Mononuclear cell (primary cell): ENCODE data around the gene KCNT1. TPM values are rescaled to one million over a fixed set of nuclear protein-coding genes. Genes with fewer than 3 reads are reported as not detected.
"Not testable (repeated sequence)": the region's sequence is repeated elsewhere in the genome, so short reads cannot be mapped to it uniquely, and the experiment has no call there.

Source experiments
- H3K27me3 ChIP-seq: 2 replicates; pipeline ENCODE4 v1.6.0; 2011; ENCODE audit warnings: low read length, control low read depth; ENCODE audit not compliant: insufficient read depth
- H3K4me1 ChIP-seq: 2 replicates; pipeline ENCODE4 v1.5.1; 2011; ENCODE audit warnings: mild to moderate bottlenecking, low read length, control low read depth; ENCODE audit not compliant: insufficient read depth
- H3K4me3 ChIP-seq: 2 replicates; pipeline ENCODE4 v1.5.1; 2011; ENCODE audit warnings: mild to moderate bottlenecking, low read length, moderate library complexity
- H3K9me3 ChIP-seq: 2 replicates; pipeline ENCODE4 v1.5.1; 2011; ENCODE audit warnings: low read depth, mild to moderate bottlenecking, control low read depth, low read length
- total RNA-seq: library from RNA; depleted of rRNA; stranded (reverse); fragments of >200 nt; gene quantifications from one replicate; pipeline ENCODE4 v1.2.3, GENCODE V29; 2012

The KCNT1 gene
- total RNA-seq, 1 donor, result 0.10 TPM

DNA sequence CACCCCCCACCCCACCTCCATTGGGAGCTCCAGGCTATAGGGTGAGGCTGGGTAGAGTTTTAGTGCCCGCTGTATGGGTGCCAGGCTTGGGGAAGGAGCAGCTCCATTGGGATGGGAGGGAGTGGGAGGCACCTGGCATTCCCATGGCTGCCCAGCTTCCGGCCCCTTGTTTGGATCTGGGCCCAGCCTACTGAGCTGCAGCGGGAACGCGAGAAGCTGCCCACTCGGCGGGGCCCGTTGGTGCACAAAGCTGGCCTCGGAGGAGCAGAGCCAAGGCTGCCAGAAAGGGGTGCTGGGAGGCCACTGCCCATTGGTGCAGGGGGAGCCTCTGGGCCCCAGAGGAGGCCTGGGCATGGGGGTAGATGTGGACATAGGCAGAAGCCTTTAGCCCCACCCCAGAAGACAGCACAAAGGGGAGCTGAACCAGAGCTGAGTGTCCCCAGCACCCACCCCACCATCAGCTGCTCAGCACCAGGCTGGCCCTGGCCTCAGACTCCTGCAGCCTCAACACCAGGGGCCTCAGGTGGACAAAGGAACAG is 34.5 kb upstream of the KCNT1 start:
- Histone ChIP-seq H3K27me3 (no peaks in the 10 kb centered on the region), H3K4me1 (no peaks in the 10 kb centered on the region), H3K9me3 (no peaks in the 10 kb centered on the region)

DNA sequence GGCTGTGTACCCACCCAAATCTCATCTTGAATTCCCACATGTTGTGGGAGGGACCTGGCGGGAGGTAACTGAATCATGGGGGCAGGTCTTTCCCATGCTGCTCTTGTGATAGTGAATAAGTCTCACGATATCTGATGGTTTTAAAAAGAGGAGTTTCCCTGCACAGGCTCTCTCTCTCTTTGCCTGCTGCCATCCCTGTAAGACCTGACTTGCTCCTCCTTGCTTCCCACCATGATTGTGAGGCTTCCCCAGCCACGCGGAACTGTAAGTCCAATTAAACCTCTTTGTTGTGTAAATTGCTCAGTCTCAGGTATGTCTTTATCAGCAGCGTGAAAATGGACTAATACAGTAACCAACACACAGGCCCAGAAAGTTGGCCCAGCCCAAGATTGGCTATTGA is 33.0 kb upstream of the KCNT1 start:
- not testable (repeated sequence) for H3K27me3 ChIP-seq, H3K4me1 ChIP-seq, H3K4me3 ChIP-seq, H3K9me3 ChIP-seq

More for the DNA sequence above, 34.5 kb upstream of the KCNT1 start:
- H3K4me3 ChIP-seq, result no peak overlapping the region

GRCh38 chr9:135669616-135670285 is 32.2 kb upstream of the KCNT1 start:
- H3K9me3 ChIP-seq, result no peaks in the 10 kb centered on the region

GRCh38 chr9:135670721-135671590 is 31.0 kb upstream of the KCNT1 start:
- no peaks in the 10 kb centered on the region for H3K4me1 ChIP-seq
- no peaks in the 10 kb centered on the region for H3K27me3 ChIP-seq
- no peak overlapping the region for H3K4me3 ChIP-seq
- H3K9me3 ChIP-seq, result no peaks in the 10 kb centered on the region

More at GRCh38 chr9:135669616-135670285, 32.2 kb upstream of the KCNT1 start:
- no peaks in the 10 kb centered on the region for H3K27me3 ChIP-seq
- no peaks in the 10 kb centered on the region for H3K4me1 ChIP-seq
- no peak overlapping the region for H3K4me3 ChIP-seq

GRCh38 chr9:135671591-135672041 is 30.4 kb upstream of the KCNT1 start:
- no peaks in the 10 kb centered on the region for H3K27me3 ChIP-seq
- H3K4me3 ChIP-seq, result no peak overlapping the region
- H3K4me1 ChIP-seq, result no peaks in the 10 kb centered on the region
- no peaks in the 10 kb centered on the region for H3K9me3 ChIP-seq

- H3K4me1 ChIP-seq, H3K4me3 ChIP-seq, H3K27me3 ChIP-seq, H3K9me3 ChIP-seq: not testable (repeated sequence)
These were observed 29.2 kb upstream of the KCNT1 start for GRCh38 chr9:135672786-135673185.

DNA sequence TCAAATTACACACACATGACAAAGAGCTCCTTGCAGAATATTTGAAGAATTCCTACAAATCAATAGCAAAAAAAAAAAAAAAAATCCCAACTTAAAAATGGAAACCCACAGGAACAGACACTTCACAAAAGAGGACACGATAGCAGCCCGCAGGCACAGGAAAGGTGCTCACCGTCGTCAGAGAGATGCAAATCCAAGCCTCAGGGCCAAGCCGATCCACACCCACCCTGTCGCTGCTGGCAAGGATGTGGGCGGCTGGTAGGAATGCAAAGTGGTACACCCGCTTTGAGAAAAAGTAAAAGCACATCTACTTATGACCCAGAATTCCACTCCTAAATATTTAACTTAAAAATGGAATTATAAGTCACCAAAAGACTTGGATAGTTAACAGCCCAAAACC is 28.0 kb upstream of the KCNT1 start:
- Histone ChIP-seq H3K9me3 (no peaks in the 10 kb centered on the region), H3K27me3 (no peaks in the 10 kb centered on the region), H3K4me3 (no peak overlapping the region), H3K4me1 (no peaks in the 10 kb centered on the region)

DNA sequence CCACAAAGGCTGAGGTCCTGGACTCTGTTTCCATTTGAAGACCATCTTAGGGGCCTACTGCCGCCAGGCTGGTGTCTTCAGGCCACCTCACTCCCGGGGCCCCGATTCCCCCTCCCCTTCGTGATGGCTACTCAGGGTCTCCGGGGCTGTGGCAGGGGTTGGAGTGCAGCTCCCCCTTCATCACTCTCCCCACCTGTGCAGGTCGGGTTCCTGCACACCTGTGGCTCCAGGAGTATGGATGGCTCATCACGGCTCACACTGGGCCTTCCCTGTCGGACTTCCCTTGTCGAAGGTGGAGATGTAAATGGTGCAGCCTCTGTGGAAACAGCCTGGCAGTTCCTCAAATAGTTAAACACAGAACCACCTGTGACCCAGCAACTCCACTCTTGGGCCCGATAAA is 27.0 kb upstream of the KCNT1 start:
- Histone ChIP-seq H3K9me3 (no peaks in the 10 kb centered on the region), H3K4me3 (no peak overlapping the region), H3K27me3 (no peaks in the 10 kb centered on the region), H3K4me1 (no peaks in the 10 kb centered on the region)

- H3K9me3 ChIP-seq, result no peaks in the 10 kb centered on the region
- no peaks in the 10 kb centered on the region for H3K27me3 ChIP-seq
- no peak overlapping the region for H3K4me3 ChIP-seq
- H3K4me1 ChIP-seq, result no peaks in the 10 kb centered on the region
These were observed 25.1 kb upstream of the KCNT1 start for GRCh38 chr9:135676891-135677290.

GRCh38 chr9:135677641-135678168 is 24.3 kb upstream of the KCNT1 start:
- H3K9me3 ChIP-seq, result no peaks in the 10 kb centered on the region
- no peaks in the 10 kb centered on the region for H3K27me3 ChIP-seq
- H3K4me3 ChIP-seq, result no peak overlapping the region
- no peaks in the 10 kb centered on the region for H3K4me1 ChIP-seq

DNA sequence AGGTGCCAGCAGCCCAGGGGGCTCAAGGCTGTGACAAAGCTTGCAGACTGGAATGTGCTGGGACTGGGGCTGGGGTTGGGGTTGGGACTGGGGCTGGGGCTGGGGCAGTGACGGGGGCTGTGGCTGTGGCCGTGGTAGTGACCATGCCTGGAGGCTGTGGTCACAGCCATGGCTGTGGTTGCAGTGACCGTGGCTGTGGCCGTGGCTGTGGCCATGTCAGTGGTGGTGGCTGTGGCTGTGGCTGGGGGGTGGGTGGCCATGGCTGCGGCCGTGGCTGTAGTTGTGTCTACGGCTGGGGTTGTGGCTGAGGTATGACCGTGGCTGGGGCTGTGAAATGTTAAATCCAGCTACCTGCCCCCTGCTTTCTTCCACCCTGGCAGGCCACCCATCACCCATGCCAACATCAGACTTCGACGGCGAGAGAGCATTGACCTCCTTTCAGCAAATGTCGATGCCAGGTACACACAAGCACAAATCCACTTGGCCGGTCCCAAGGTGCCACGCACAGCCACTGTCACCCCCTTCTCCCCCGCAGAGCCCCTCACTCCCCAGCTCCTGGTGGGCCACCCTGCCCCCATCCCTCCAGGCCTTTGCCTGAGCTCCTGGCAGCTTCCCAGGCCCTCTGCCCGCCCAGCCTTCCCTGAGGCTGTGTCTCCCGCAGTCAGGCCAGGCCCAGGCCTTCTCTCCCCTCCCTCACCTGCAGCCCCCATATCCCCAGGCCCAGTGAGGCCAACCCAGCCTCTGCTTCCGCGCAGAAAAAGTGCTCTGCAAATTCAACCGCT is 23.6 kb upstream of the KCNT1 start:
- Histone ChIP-seq H3K27me3 (no peaks in the 10 kb centered on the region), H3K9me3 (no peaks in the 10 kb centered on the region), H3K4me3 (no peak overlapping the region), H3K4me1 (no peaks in the 10 kb centered on the region)

DNA sequence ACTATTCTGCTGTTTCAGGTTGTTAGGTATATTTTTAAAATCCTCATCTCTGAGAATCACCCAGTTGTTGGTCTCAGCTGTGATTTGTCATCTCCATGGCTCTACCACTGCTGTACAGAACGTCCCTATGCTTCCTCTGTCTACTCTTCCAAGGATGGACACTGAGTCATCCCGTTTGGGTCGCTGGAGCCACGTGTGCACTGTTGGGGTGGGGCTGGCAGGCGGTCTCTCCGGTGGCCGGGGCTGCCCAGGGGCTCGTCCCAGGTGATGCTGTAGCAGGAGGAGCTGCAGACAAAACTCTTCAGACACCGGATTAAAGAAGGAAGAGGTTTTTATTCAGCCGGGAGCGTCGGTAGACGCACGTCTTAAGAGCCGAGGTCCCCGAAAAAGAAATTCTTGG is 21.9 kb upstream of the KCNT1 start:
- Histone ChIP-seq H3K27me3 (no peaks in the 10 kb centered on the region), H3K4me3 (no peak overlapping the region)

DNA sequence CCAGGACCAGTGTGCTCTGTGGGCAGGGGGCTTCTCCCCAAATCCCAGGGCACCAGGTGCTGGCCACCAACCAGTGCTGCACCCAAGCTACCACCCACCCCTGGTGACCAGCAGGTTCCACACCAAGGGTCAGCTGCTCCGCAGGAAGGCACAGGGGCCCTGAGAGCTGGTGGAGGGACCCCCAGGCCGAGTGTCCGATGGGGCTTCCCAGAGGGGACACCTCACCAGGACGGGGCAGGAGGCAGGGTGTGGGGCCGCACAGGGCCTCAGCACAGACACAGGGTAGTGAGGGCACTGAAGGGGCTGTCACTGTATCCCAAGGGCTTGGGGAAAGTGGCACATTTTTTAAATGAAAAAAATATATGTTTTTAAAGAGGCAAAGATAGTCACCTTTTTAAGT is 20.8 kb upstream of the KCNT1 start:
- H3K4me3 ChIP-seq, result no peak overlapping the region
- H3K27me3 ChIP-seq, result no peaks in the 10 kb centered on the region
- no peaks in the 10 kb centered on the region for H3K4me1 ChIP-seq
- H3K9me3 ChIP-seq, result no peaks in the 10 kb centered on the region

More for the DNA sequence above, 21.9 kb upstream of the KCNT1 start:
- H3K4me1 ChIP-seq, result no peaks in the 10 kb centered on the region
- no peaks in the 10 kb centered on the region for H3K9me3 ChIP-seq

DNA sequence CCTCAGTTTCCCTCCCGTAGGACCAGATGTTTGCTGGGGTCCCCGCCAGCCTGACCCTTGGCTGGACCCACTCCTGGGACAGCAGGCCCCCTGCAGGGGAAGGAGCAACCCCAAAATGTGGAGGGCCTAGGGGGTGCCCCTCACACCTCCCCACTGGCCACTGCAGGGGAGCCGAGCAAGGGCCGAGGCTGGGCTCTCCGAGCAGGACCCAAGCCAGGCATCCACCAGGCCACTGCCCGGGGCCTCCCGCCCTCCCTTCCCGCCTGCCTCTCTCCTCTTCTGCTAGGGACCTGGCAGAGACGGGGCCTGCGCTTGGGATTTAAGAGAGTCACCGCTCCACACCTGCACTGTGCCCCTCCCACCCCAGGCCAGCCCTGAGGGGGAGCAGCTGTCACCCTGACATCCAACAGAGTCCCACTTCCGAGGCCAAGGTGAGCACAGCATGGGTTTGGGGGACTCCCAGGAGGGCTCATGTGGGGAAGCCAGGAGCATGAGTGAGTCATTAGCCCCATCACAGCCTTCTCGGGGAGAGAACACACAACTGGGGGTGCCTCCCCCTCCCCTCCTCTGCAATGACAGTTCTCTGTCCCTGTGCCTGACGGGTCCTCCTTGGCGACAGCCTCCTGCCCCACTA is 18.5 kb upstream of the KCNT1 start:
- H3K4me3 ChIP-seq, result no peak overlapping the region
- no peaks in the 10 kb centered on the region for H3K9me3 ChIP-seq
- no peaks in the 10 kb centered on the region for H3K27me3 ChIP-seq
- H3K4me1 ChIP-seq, result no peaks in the 10 kb centered on the region
